GM23248 (cell line): ENCODE measurements around the gene GABBR2. TPM values are rescaled to one million over a fixed set of nuclear protein-coding genes. Genes with fewer than 3 reads are reported as not detected.

Experiments used
- DNase-seq: peaks from one replicate; pipeline ENCODE4 v3.0.0-alpha.2; 2015
- H2AFZ ChIP-seq: fragments of 200-600 bp; sonication (generic); 2 replicates; pipeline ENCODE4 v1.6.1; 2016; ENCODE audit warnings: antibody characterized with exemption
- H3F3A ChIP-seq: fragments of 200-600 bp; sonication (generic); 2 replicates; pipeline ENCODE4 v1.6.1; 2016; ENCODE audit warnings: mild to moderate bottlenecking, antibody characterized with exemption, mixed run types; ENCODE audit not compliant: insufficient read depth
- H3K27ac ChIP-seq: fragments of 200-600 bp; sonication (generic); 2 replicates; pipeline ENCODE4 v1.5.1; 2016; ENCODE audit warnings: mild to moderate bottlenecking
- H3K27me3 ChIP-seq: fragments of 200-600 bp; sonication (generic); replicated peaks from 2 replicates; pipeline ENCODE4 v1.6.1; 2016; ENCODE audit warnings: mild to moderate bottlenecking; ENCODE audit not compliant: insufficient read depth
- H3K36me3 ChIP-seq: fragments of 200-600 bp; sonication (generic); 2 replicates; pipeline ENCODE4 v1.6.1; 2016; ENCODE audit warnings: low read depth, mild to moderate bottlenecking
- H3K4me1 ChIP-seq: fragments of 200-600 bp; sonication (generic); 2 replicates; pipeline ENCODE4 v1.6.1; 2016; ENCODE audit warnings: mild to moderate bottlenecking; ENCODE audit not compliant: insufficient read depth
- H3K4me2 ChIP-seq: fragments of 200-600 bp; sonication (generic); one replicate; pipeline ENCODE4 v1.6.1; 2016; ENCODE audit warnings: mild to moderate bottlenecking; ENCODE audit not compliant: unreplicated experiment
- H3K4me3 ChIP-seq: fragments of 200-600 bp; sonication (generic); 2 replicates; pipeline ENCODE4 v1.5.1; 2016; ENCODE audit warnings: mild to moderate bottlenecking
- H3K79me2 ChIP-seq: fragments of 200-600 bp; sonication (generic); 2 replicates; pipeline ENCODE4 v1.6.1; 2016; ENCODE audit warnings: mild to moderate bottlenecking; ENCODE audit not compliant: insufficient read depth
- H3K9ac ChIP-seq: fragments of 200-600 bp; sonication (generic); 2 replicates; pipeline ENCODE4 v1.6.1; 2016; ENCODE audit warnings: mild to moderate bottlenecking
- H3K9me2 ChIP-seq: fragments of 200-600 bp; sonication (generic); 2 replicates; pipeline ENCODE4 v1.6.1; 2016; ENCODE audit warnings: mixed run types, mild to moderate bottlenecking, moderate library complexity; ENCODE audit not compliant: insufficient read depth
- H3K9me3 ChIP-seq: fragments of 200-600 bp; sonication (generic); one replicate; pipeline ENCODE4 v1.6.1; 2017; ENCODE audit warnings: low read depth
- H4K20me1 ChIP-seq: fragments of 200-600 bp; sonication (generic); 2 replicates; pipeline ENCODE4 v1.6.0; 2016; ENCODE audit not compliant: insufficient read depth
- EZH2 ChIP-seq: fragments of 200-600 bp; sonication (generic); IDR thresholded peaks from 2 replicates; pipeline ENCODE4 v1.6.1; 2018; ENCODE audit warnings: antibody characterized with exemption, mild to moderate bottlenecking; ENCODE audit not compliant: insufficient read depth, poor library complexity, severe bottlenecking
- EZH2phosphoT487 ChIP-seq: fragments of 200-600 bp; sonication (generic); IDR thresholded peaks from 2 replicates; pipeline ENCODE4 v1.6.1; 2018; ENCODE audit warnings: antibody characterized with exemption, moderate library complexity, mild to moderate bottlenecking, low read depth; ENCODE audit not compliant: insufficient read depth
- WGBS, 2 experiments: methylation state at CpG; one replicate each; pipeline ENCODE4 v1.1.6; 2015 to 2017; ENCODE audit warnings: low lambda C conversion rate in 2 of 2, low coverage in 1 of 2; ENCODE audit errors: missing lambda C conversion rate in 2 of 2; 5-methylcytosine and 5-hydroxymethylcytosine counted together
- in situ Hi-C: fragments of 300-500 bp; cut with MboI; formaldehyde crosslinking; loops from 2 replicates; pipeline ENCODE4 v1.15.0; 2020
- polyA plus RNA-seq: library from polyadenylated mRNA; unstranded; fragments of >200 nt; fragmentation: Nextera tagmentation; extraction: Ambion mirVana; gene quantifications from 2 replicates; pipeline ENCODE4 v1.2.1, GENCODE V29; 2016
- total RNA-seq: library from RNA; depleted of rRNA; stranded (reverse); fragments of >200 nt; shearing (Covaris generic); gene quantifications from 2 replicates; pipeline ENCODE4 v1.2.3, GENCODE V29; 2014

Gene GABBR2
- total and polyA plus RNA-seq, 2 experiments from 2014 or later = 7.5 to 13.4 TPM

DNA sequence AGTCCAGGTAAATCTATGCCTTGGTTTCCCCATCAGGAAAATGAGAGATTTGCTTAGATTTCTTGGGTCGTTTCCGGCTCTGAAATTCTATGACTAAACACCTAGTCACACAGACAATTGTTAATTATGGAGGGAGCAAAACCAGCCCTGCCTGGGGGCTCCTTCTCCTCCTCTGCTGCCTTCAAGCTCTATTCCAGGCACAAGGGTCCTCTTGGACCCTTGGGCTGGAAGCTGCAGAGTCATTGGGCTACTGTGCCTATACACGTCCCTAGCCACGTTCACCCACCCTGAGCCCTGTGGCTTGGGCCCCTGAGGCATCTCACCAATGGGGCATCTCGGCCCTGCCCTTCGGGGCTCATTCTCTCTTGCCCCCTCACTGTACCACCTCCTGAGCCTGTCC lies 379.5 kb downstream of the GABBR2 start:
- in situ Hi-C loops = no loop called here
- H3F3A ChIP-seq = peaks cover 44% of the 10 kb centered on the region
- no peaks in the 10 kb centered on the region for H3K9me3 ChIP-seq
- no peaks in the 10 kb centered on the region for H4K20me1 ChIP-seq
- 52 to 58% methylated on average over 6 of the region's 6 CpGs for WGBS, 2 experiments
- no peak overlapping the region for H2AFZ ChIP-seq
- H3K9ac ChIP-seq = no peak overlapping the region
- no peak for TF ChIP-seq EZH2phosphoT487
- TF ChIP-seq EZH2 = no peak
- no peaks in the 10 kb centered on the region for H3K79me2 ChIP-seq
- no peaks in the 10 kb centered on the region for H3K36me3 ChIP-seq
- H3K4me1 ChIP-seq = peaks cover 43% of the 10 kb centered on the region
- H3K4me2 ChIP-seq = no peak overlapping the region
- no peak overlapping the region for H3K27ac ChIP-seq
- no peak overlapping the region for H3K4me3 ChIP-seq
- peak; percentile 53 for DNase-seq
- H3K27me3 ChIP-seq = no peaks in the 10 kb centered on the region
- H3K9me2 ChIP-seq = no peaks in the 10 kb centered on the region

DNA sequence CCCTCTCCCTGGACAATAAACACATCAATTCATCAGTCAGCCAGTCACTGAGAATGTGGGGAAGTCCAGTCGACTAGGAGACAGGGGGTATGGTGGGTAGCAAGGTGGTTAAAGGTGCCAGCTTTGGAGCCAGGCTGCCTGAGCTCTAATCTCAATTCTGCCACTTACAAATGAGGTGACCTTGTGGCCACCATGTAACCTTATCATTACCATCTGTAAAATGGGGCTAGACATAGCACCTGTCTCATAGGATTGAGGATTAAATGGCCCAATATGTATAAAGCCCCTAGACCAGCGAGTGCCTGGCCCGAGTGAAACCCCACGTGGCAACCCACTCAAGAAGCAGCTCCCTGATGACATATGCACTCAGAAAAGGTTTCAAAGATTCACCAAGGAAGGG lies 380.0 kb downstream of the GABBR2 start:
- no peak for DNase-seq
- WGBS, 2 experiments = 74 to 83% methylated on average over 4 of the region's 4 CpGs

DNA sequence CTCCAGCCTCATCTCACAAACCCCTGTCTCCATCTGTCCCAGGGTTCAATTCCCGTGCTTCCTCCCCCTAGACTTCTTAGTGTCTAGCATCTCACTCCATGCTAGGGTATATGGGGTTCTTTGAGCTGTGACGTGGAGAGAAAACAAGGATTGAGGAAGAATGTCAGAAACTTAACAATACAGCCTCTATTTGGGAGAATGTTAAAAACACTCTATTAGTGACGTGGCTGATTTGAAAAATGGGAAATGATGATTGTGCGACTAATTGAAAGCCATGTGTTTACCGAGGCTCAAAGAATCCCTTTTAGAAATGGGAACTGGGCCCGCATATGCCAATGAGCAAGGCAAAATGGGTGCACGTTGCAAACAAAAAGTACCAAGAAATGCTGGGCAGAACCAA lies 380.6 kb downstream of the GABBR2 start:
- no peaks in the 10 kb centered on the region for H4K20me1 ChIP-seq
- no peaks in the 10 kb centered on the region for H3K9me3 ChIP-seq
- in situ Hi-C loops = no loop called here
- DNase-seq = no peak
- no peaks in the 10 kb centered on the region for H3K9me2 ChIP-seq
- H3K4me1 ChIP-seq = peaks cover 48% of the 10 kb centered on the region
- no peaks in the 10 kb centered on the region for H3K79me2 ChIP-seq
- no peak overlapping the region for H2AFZ ChIP-seq
- H3K9ac ChIP-seq = no peak overlapping the region
- peaks cover 47% of the 10 kb centered on the region for H3F3A ChIP-seq
- no peak overlapping the region for H3K4me3 ChIP-seq
- TF ChIP-seq EZH2 (no peak), EZH2phosphoT487 (no peak)
- H3K36me3 ChIP-seq = no peaks in the 10 kb centered on the region
- H3K27me3 ChIP-seq = no peaks in the 10 kb centered on the region
- WGBS, 2 experiments = 87% methylated on average over 7 of the region's 7 CpGs
- H3K27ac ChIP-seq = no peak overlapping the region
- H3K4me2 ChIP-seq = no peak overlapping the region

More for the DNA sequence above, 380.0 kb downstream of the GABBR2 start:
- no peak overlapping the region for H3K9ac ChIP-seq
- TF ChIP-seq EZH2 (no peak), EZH2phosphoT487 (no peak)
- no peaks in the 10 kb centered on the region for H4K20me1 ChIP-seq
- peaks cover 45% of the 10 kb centered on the region for H3F3A ChIP-seq
- H3K79me2 ChIP-seq = no peaks in the 10 kb centered on the region
- no peak overlapping the region for H3K4me2 ChIP-seq
- H3K9me3 ChIP-seq = no peaks in the 10 kb centered on the region
- H2AFZ ChIP-seq = no peak overlapping the region
- H3K4me3 ChIP-seq = no peak overlapping the region
- no peak overlapping the region for H3K27ac ChIP-seq
- H3K9me2 ChIP-seq = no peaks in the 10 kb centered on the region
- in situ Hi-C loops = no loop called here
- H3K36me3 ChIP-seq = no peaks in the 10 kb centered on the region
- H3K4me1 ChIP-seq = peaks cover 43% of the 10 kb centered on the region
- H3K27me3 ChIP-seq = no peaks in the 10 kb centered on the region

DNA sequence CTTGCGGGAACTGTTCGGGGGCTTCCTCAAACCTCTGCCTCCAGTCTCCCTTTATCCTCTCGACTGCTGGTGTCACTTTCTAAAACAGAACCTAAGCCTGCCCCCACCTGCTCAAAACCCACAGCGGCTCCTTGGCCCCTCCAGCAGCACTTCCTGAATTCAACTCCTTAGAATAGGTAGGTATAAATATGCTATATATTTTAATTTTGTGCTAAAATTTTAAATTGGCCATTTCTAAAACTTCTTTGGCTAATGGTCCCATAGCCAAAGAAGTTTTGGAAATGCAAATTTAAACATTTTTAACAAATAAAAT lies 381.5 kb downstream of the GABBR2 start:
- 81 to 93% methylated on average over 4 of the region's 4 CpGs for WGBS, 2 experiments
- in situ Hi-C loops = no loop called here

More for the DNA sequence above, 381.5 kb downstream of the GABBR2 start:
- TF ChIP-seq EZH2 (no peak), EZH2phosphoT487 (no peak)
- H3K9ac ChIP-seq = no peak overlapping the region
- H3K9me3 ChIP-seq = no peaks in the 10 kb centered on the region
- H3K4me1 ChIP-seq = peaks cover 50% of the 10 kb centered on the region
- H3K4me3 ChIP-seq = no peak overlapping the region
- no peak overlapping the region for H3K27ac ChIP-seq
- no peak for DNase-seq
- H3K27me3 ChIP-seq = no peaks in the 10 kb centered on the region
- H3K79me2 ChIP-seq = no peaks in the 10 kb centered on the region
- no peaks in the 10 kb centered on the region for H3K9me2 ChIP-seq
- H3F3A ChIP-seq = peaks cover 47% of the 10 kb centered on the region
- H3K4me2 ChIP-seq = no peak overlapping the region
- H4K20me1 ChIP-seq = no peaks in the 10 kb centered on the region
- H2AFZ ChIP-seq = no peak overlapping the region
- no peaks in the 10 kb centered on the region for H3K36me3 ChIP-seq
